ENCODE measurements around the gene TFF3. TPM values are rescaled to one million over a fixed set of nuclear protein-coding genes. Genes with fewer than 3 reads are reported as not detected.

TFF3 gene
- total and polyA plus RNA-seq, 10 of the 15 experiments (the other 5 are each of a cell fraction or from before 2014, with no cell fraction given) = not detected

DNA sequence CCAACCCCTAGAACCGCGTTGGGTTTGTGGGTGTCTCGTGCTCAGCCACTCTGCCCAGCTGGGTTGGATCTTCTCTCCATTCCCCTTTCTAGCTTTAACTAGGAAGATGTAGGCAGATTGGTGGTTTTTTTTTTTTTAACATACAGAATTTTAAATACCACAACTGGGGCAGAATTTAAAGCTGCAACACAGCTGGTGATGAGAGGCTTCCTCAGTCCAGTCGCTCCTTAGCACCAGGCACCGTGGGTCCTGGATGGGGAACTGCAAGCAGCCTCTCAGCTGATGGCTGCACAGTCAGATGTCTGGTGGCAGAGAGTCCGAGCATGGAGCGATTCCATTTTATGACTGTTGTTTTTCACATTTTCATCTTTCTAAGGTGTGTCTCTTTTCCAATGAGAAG, 18.7 kb downstream of the TFF3 start (continued):
- no peak for TF ChIP-seq TARDBP (IDR thresholded peaks at IDR 0.05; ENCODE audit: borderline replicate concordance)

DNA sequence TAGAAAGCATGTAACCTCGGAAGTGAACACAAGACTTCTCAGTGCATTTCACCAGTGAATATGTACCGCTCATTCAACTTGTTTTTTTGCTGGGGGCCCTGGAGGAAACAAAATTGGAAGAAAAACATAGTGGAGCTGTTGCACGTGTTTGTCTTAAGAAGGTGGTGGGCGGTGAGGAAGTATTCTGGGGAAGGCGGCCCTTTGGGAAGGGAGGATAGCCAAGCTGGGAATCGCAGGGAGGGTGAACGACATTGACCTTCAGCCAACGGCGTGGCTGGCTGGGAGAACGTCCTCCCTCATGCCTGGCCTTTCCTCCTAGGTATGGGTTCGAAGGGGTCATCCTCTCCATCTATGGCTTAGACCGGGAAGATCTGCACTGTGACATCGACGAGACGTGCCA, 19.4 kb downstream of the TFF3 start:
- Histone ChIP-seq H3K79me2 (ENCODE audit: control insufficient read depth, insufficient read depth, low read length) (no peaks in the 10 kb centered on the region), H3K27me3 (replicated peaks in 1 of 2; ENCODE audit: control insufficient read depth in 2 of 2, insufficient read depth in 2 of 2, low read length in 1 of 2) (no peaks in the 10 kb centered on the region; a peak in 1 of 4 replicates), H3K9me3 (replicated peaks; ENCODE audit: control insufficient read depth, insufficient read depth, low read length) (no peaks in the 10 kb centered on the region; the same call in 2 of the 3 replicates), H4K20me1 (ENCODE audit: control insufficient read depth, insufficient read depth) (no peaks in the 10 kb centered on the region), H3K4me2 (ENCODE audit: control insufficient read depth, insufficient read depth) (no peak overlapping the region), H2AFZ (ENCODE audit: control insufficient read depth, low read depth, low read length) (no peak overlapping the region), H3K4me3 (no peak overlapping the region), H3K27ac (ENCODE audit: control insufficient read depth, insufficient read depth) (no peak overlapping the region), H3K9ac (ENCODE audit: control insufficient read depth, insufficient read depth, low read length) (no peak overlapping the region), H3K36me3 (ENCODE audit: control insufficient read depth in 2 of 2, insufficient read depth in 2 of 2, low read length in 1 of 2) (no peaks in the 10 kb centered on the region), H3K4me1 (ENCODE audit: control insufficient read depth, insufficient read depth, low read length) (no peaks in the 10 kb centered on the region)
- ChIA-PET CTCF (no interaction called here), RAD21 (ENCODE audit: unreplicated experiment) (interaction anchor here (0.6 kb wide), 1 partner anchor 35 kb away, joined by 3 read pairs; no protein-coding TSS in a partner anchor), POLR2A (no interaction called here), SMC1A (ENCODE audit: uncharacterized antibody, unreplicated experiment) (interaction anchor here (0.9 to 1.0 kb wide), 2 partner anchors 10 to 148 kb away, joined by 3 read pairs; no protein-coding TSS in a partner anchor)
- DNase-seq (ENCODE audit: low read depth, low spot score) = no peak
- BruUV-seq (replicated peaks) = no TSS peak
- FAIRE-seq = no peak
- no peak for ATAC-seq
- TF ChIP-seq ESRRA (IDR thresholded peaks at IDR 0.05; ENCODE audit: low read length) (no peak), PAX8 (IDR thresholded peaks at IDR 0.05) (no peak), ZNF622 (IDR thresholded peaks at IDR 0.05) (no peak), CHD4 (IDR thresholded peaks at IDR 0.05) (no peak), EGR1 (IDR thresholded peaks at IDR 0.05; ENCODE audit: borderline replicate concordance in 1 of 2, low read depth in 2 of 2, low read length in 2 of 2) (no peak), POLR2AphosphoS5 (IDR thresholded peaks at IDR 0.05; ENCODE audit: low read length) (no peak)
- TF ChIP-seq, protein P1, sequence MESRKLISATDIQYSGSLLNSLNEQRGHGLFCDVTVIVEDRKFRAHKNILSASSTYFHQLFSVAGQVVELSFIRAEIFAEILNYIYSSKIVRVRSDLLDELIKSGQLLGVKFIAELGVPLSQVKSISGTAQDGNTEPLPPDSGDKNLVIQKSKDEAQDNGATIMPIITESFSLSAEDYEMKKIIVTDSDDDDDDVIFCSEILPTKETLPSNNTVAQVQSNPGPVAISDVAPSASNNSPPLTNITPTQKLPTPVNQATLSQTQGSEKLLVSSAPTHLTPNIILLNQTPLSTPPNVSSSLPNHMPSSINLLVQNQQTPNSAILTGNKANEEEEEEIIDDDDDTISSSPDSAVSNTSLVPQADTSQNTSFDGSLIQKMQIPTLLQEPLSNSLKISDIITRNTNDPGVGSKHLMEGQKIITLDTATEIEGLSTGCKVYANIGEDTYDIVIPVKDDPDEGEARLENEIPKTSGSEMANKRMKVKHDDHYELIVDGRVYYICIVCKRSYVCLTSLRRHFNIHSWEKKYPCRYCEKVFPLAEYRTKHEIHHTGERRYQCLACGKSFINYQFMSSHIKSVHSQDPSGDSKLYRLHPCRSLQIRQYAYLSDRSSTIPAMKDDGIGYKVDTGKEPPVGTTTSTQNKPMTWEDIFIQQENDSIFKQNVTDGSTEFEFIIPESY (IDR thresholded peaks at IDR 0.05) = no peak
- TF ChIP-seq, protein P2, sequence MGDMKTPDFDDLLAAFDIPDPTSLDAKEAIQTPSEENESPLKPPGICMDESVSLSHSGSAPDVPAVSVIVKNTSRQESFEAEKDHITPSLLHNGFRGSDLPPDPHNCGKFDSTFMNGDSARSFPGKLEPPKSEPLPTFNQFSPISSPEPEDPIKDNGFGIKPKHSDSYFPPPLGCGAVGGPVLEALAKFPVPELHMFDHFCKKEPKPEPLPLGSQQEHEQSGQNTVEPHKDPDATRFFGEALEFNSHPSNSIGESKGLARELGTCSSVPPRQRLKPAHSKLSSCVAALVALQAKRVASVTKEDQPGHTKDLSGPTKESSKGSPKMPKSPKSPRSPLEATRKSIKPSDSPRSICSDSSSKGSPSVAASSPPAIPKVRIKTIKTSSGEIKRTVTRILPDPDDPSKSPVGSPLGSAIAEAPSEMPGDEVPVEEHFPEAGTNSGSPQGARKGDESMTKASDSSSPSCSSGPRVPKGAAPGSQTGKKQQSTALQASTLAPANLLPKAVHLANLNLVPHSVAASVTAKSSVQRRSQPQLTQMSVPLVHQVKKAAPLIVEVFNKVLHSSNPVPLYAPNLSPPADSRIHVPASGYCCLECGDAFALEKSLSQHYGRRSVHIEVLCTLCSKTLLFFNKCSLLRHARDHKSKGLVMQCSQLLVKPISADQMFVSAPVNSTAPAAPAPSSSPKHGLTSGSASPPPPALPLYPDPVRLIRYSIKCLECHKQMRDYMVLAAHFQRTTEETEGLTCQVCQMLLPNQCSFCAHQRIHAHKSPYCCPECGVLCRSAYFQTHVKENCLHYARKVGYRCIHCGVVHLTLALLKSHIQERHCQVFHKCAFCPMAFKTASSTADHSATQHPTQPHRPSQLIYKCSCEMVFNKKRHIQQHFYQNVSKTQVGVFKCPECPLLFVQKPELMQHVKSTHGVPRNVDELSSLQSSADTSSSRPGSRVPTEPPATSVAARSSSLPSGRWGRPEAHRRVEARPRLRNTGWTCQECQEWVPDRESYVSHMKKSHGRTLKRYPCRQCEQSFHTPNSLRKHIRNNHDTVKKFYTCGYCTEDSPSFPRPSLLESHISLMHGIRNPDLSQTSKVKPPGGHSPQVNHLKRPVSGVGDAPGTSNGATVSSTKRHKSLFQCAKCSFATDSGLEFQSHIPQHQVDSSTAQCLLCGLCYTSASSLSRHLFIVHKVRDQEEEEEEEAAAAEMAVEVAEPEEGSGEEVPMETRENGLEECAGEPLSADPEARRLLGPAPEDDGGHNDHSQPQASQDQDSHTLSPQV (IDR thresholded peaks at IDR 0.05) = no peak
- TF ChIP-seq, protein P3, sequence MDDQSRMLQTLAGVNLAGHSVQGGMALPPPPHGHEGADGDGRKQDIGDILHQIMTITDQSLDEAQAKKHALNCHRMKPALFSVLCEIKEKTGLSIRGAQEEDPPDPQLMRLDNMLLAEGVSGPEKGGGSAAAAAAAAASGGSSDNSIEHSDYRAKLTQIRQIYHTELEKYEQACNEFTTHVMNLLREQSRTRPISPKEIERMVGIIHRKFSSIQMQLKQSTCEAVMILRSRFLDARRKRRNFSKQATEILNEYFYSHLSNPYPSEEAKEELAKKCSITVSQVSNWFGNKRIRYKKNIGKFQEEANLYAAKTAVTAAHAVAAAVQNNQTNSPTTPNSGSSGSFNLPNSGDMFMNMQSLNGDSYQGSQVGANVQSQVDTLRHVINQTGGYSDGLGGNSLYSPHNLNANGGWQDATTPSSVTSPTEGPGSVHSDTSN (IDR thresholded peaks at IDR 0.05; ENCODE audit: insufficient replicate concordance, low read depth, low read length) = no peak
- intact Hi-C loops (cut with micrococcal nuclease; ENCODE audit: unreplicated experiment) = no loop called here
- 68% methylated on average over 15 of the region's 15 CpGs for WGBS (ENCODE audit: insufficient coverage, insufficient replicate concordance, low lambda C conversion rate, missing lambda C conversion rate)
- in situ Hi-C loops (cut with MboI) = no loop called here

Measured in GM12878 (cell line).